IPS DF 6.9 (cell line): ENCODE results near the gene SLC15A4.

Experiments
- DNase-seq: peaks from one replicate; pipeline ENCODE4 v3.0.0-alpha.2; 2013; ENCODE audit warnings: low read depth, low spot score
- H3K27ac ChIP-seq: one replicate; pipeline ENCODE4 v1.5.1; 2013; ENCODE audit warnings: low read length, control low read depth
- H3K27me3 ChIP-seq: 2 replicates; pipeline ENCODE4 v1.6.1; 2013; ENCODE audit warnings: mild to moderate bottlenecking, low read length; ENCODE audit not compliant: control insufficient read depth, insufficient read depth
- H3K36me3 ChIP-seq: 2 replicates; pipeline ENCODE4 v1.6.1; 2013; ENCODE audit warnings: low read length; ENCODE audit not compliant: control insufficient read depth, insufficient read depth
- H3K4me1 ChIP-seq: 2 replicates; pipeline ENCODE4 v1.6.1; 2013; ENCODE audit warnings: low read length; ENCODE audit not compliant: control insufficient read depth, insufficient read depth
- H3K4me3 ChIP-seq: 2 replicates; pipeline ENCODE4 v1.5.1; 2013; ENCODE audit warnings: mild to moderate bottlenecking, low read length
- H3K9me3 ChIP-seq: 2 replicates; pipeline ENCODE4 v1.6.1; 2013; ENCODE audit warnings: low read length, inconsistent platforms; ENCODE audit not compliant: control insufficient read depth, insufficient read depth
- WGBS: extraction: QIAGEN DNeasy Blood & Tissue Kit; methylation state at CpG from one replicate; pipeline ENCODE4 v1.1.7; 2013; ENCODE audit warnings: mixed read lengths, missing lambda C conversion rate; ENCODE audit not compliant: insufficient read length, insufficient coverage; 5-methylcytosine and 5-hydroxymethylcytosine counted together

SLC15A4 gene

GRCh38 chr12:128792881-128793280 is 30.9 kb downstream of the SLC15A4 start:
- Histone ChIP-seq H3K9me3 (peaks cover 14% of the 10 kb centered on the region), H3K4me3 (no peak overlapping the region), H3K36me3 (0 out of 2 replicates have a peak, but pooled peaks cover 3% of the 10 kb centered on the region), H3K4me1 (no peaks in the 10 kb centered on the region), H3K27ac (no peak overlapping the region), H3K27me3 (no peaks in the 10 kb centered on the region)
- DNase-seq, result no peak
- no CpG with 5 or more reads among the region's 17 CpGs for WGBS

GRCh38 chr12:128792398-128792797 is 31.4 kb downstream of the SLC15A4 start:
- no peak for DNase-seq
- Histone ChIP-seq H3K27me3 (no peaks in the 10 kb centered on the region), H3K27ac (no peak overlapping the region), H3K9me3 (peaks cover 17% of the 10 kb centered on the region), H3K4me1 (no peaks in the 10 kb centered on the region), H3K4me3 (no peak overlapping the region), H3K36me3 (0 out of 2 replicates have a peak, but pooled peaks cover 3% of the 10 kb centered on the region)
- no CpG with 5 or more reads among the region's 15 CpGs for WGBS

- no peak overlapping the region for H3K27ac ChIP-seq
- no peak for DNase-seq
- no CpG with 5 or more reads among the region's 24 CpGs for WGBS
Observed at GRCh38 chr12:128791395-128792322, 32.1 kb downstream of the SLC15A4 start.

GRCh38 chr12:128790653-128791373 is 32.9 kb downstream of the SLC15A4 start:
- Histone ChIP-seq H3K27me3 (no peaks in the 10 kb centered on the region), H3K4me3 (no peak overlapping the region), H3K27ac (no peak overlapping the region), H3K9me3 (peaks cover 17% of the 10 kb centered on the region), H3K4me1 (no peaks in the 10 kb centered on the region), H3K36me3 (0 out of 2 replicates have a peak, but pooled peaks cover 3% of the 10 kb centered on the region)
- no CpG with 5 or more reads among the region's 15 CpGs for WGBS
- DNase-seq, result no peak

More at GRCh38 chr12:128791395-128792322, 32.1 kb downstream of the SLC15A4 start:
- Histone ChIP-seq H3K36me3 (0 out of 2 replicates have a peak, but pooled peaks cover 3% of the 10 kb centered on the region), H3K27me3 (no peaks in the 10 kb centered on the region), H3K4me1 (no peaks in the 10 kb centered on the region), H3K4me3 (no peak overlapping the region; the same call in 1 of the 2 replicates), H3K9me3 (peaks cover 17% of the 10 kb centered on the region)

- Histone ChIP-seq H3K27ac (no peak overlapping the region), H3K4me3 (no peak overlapping the region), H3K27me3 (no peaks in the 10 kb centered on the region), H3K4me1 (no peaks in the 10 kb centered on the region), H3K36me3 (no peaks in the 10 kb centered on the region), H3K9me3 (peaks cover 17% of the 10 kb centered on the region)
- no peak for DNase-seq
- no CpG with 5 or more reads among the region's 11 CpGs for WGBS
Observed at GRCh38 chr12:128790221-128790620, 33.5 kb downstream of the SLC15A4 start.

- WGBS, result no CpG with 5 or more reads among the region's 12 CpGs
- Histone ChIP-seq H3K4me3 (no peak overlapping the region), H3K9me3 (peaks cover 21% of the 10 kb centered on the region), H3K4me1 (no peaks in the 10 kb centered on the region), H3K27ac (no peak overlapping the region), H3K36me3 (no peaks in the 10 kb centered on the region), H3K27me3 (no peaks in the 10 kb centered on the region)
- DNase-seq, result no peak
Observed at GRCh38 chr12:128789356-128789929, 34.3 kb downstream of the SLC15A4 start.

- H3K4me1 ChIP-seq, result no peaks in the 10 kb centered on the region
- WGBS, result no CpG with 5 or more reads among the region's 2 CpGs
- H3K4me3 ChIP-seq, result no peak overlapping the region
Observed at GRCh38 chr12:128787827-128788226, 35.9 kb downstream of the SLC15A4 start.

GRCh38 chr12:128786741-128787391 is 36.9 kb downstream of the SLC15A4 start:
- no peak overlapping the region for H3K27ac ChIP-seq
- H3K36me3 ChIP-seq, result no peaks in the 10 kb centered on the region
- peaks cover 22% of the 10 kb centered on the region for H3K9me3 ChIP-seq
- no peaks in the 10 kb centered on the region for H3K27me3 ChIP-seq
- WGBS, result no CpG with 5 or more reads among the region's 17 CpGs
- H3K4me1 ChIP-seq, result no peaks in the 10 kb centered on the region
- DNase-seq, result no peak
- H3K4me3 ChIP-seq, result no peak overlapping the region

More at GRCh38 chr12:128787827-128788226, 35.9 kb downstream of the SLC15A4 start:
- H3K27ac ChIP-seq, result no peak overlapping the region
- no peak for DNase-seq
- H3K27me3 ChIP-seq, result no peaks in the 10 kb centered on the region
- peaks cover 22% of the 10 kb centered on the region for H3K9me3 ChIP-seq
- no peaks in the 10 kb centered on the region for H3K36me3 ChIP-seq

GRCh38 chr12:128784030-128784760 is 39.6 kb downstream of the SLC15A4 start:
- DNase-seq, result no peak
- no CpG with 5 or more reads among the region's 13 CpGs for WGBS
- H3K27me3 ChIP-seq, result no peaks in the 10 kb centered on the region
- no peaks in the 10 kb centered on the region for H3K4me1 ChIP-seq
- H3K36me3 ChIP-seq, result no peaks in the 10 kb centered on the region
- H3K27ac ChIP-seq, result no peak overlapping the region
- H3K9me3 ChIP-seq, result peaks cover 21% of the 10 kb centered on the region
- H3K4me3 ChIP-seq, result no peak overlapping the region
